ENCODE results near the gene RTTN.

The RTTN gene

DNA sequence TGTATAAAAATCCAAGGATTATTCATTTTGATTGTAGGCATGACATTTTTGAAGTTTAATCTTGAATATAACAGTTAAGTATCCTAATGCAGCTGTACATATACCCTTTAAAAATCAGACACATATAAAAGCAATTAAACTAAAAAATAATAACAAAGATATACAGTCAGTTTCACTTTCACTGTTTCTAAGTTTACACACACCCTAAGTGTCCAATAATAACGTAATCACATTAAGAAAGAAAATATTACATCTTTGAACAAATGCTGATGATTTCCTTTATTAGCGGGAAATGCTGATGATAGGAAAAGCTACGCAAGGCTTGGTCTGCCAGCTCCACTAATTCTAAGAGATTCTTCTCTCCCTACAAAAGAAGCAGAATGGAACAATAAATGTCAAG is 38.8 kb downstream of the RTTN start:
- DNase-seq (ENCODE audit: low spot score) = no peak
- TF ChIP-seq, protein P1, sequence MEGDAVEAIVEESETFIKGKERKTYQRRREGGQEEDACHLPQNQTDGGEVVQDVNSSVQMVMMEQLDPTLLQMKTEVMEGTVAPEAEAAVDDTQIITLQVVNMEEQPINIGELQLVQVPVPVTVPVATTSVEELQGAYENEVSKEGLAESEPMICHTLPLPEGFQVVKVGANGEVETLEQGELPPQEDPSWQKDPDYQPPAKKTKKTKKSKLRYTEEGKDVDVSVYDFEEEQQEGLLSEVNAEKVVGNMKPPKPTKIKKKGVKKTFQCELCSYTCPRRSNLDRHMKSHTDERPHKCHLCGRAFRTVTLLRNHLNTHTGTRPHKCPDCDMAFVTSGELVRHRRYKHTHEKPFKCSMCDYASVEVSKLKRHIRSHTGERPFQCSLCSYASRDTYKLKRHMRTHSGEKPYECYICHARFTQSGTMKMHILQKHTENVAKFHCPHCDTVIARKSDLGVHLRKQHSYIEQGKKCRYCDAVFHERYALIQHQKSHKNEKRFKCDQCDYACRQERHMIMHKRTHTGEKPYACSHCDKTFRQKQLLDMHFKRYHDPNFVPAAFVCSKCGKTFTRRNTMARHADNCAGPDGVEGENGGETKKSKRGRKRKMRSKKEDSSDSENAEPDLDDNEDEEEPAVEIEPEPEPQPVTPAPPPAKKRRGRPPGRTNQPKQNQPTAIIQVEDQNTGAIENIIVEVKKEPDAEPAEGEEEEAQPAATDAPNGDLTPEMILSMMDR (IDR thresholded peaks at IDR 0.05; ENCODE audit: extremely low read depth, missing control alignments) = no peak

GRCh38 chr18:70165936-70166335 is 39.6 kb downstream of the RTTN start:
- TF ChIP-seq, protein P1 (IDR thresholded peaks at IDR 0.05; ENCODE audit: extremely low read depth, missing control alignments) = no peak
- no peak for DNase-seq (ENCODE audit: low spot score)

DNA sequence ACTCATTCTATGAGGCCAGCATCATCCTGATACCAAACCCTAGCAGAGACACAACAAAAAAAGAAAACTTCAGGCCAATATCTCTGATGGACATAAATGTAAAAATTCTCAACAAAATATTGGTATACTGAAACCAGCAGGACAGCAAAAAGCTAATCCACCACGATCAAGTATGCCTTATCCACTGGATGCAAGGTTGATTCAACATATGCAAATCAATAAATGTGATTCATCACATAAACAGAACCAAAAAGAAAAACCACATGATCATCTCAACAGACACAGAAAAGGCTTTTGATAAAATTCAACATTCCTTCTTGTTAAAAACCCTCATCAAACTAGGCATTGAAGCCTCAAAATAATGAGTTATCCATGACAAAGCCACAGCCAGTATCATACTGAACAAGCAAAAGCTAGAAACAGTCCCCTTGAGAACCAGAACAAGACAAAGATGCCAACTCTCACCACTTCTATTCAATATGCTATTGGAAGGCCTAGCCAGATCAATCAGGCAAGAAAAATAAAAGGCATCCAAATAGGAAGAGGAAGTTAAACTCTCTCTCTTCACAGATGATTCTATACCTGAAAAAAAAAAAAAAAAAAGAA is 45.3 kb downstream of the RTTN start:
- DNase-seq (ENCODE audit: low spot score) = no peak
- TF ChIP-seq, protein P1 (IDR thresholded peaks at IDR 0.05; ENCODE audit: extremely low read depth, missing control alignments) = no peak

DNA sequence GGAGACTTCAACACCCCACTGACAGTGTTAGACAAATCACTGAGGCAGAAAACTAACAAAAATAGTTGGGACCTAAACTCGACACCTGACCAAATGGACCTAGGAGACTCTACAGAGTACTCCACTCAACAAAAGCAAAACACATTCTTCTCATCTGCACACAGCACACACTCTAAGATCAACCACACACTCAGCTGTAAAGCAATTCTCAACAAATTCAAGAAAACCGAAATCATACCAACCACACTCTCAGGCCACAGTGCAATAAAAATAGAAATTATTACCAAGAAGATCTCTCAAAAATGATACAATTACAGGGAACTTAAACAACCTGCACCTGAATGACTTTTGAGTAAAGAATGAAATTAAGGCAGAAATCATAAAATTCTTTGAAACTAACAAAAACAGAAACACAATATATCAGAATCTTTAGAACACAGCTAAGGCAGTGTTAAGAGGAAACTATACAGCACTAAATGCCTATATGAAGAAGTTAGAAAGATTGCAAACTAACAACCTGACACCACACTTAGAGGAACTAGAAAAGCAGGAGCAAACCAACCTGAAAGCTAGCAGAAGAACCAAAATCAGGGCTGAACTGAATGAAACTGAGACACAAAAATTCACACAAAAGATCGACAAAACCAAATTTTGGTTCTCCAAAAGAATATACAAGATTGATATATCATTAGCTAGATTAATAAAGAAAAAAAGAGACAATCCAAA is 46.3 kb downstream of the RTTN start:
- no peak for DNase-seq (ENCODE audit: low spot score)
- TF ChIP-seq, protein P1 (IDR thresholded peaks at IDR 0.05; ENCODE audit: extremely low read depth, missing control alignments) = no peak

DNA sequence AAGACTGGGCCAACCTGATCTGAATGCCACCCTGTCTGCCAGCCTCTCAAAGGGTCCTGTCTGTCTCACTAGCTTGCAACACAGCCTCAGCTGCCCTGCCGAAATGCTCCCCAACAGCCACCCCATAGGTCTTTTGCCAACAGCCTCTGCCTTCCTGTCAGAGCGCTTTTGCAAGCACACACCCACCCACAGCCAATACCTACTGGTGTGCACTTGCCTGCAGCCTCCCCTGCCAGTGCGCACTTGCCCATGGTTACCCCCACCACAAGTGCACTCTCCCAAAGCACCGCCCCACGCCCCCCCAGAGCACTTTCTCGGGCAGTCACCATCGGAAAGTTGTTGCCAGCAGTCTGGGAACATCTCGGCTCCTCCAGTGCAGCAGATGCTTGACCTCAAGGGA is 48.6 kb downstream of the RTTN start:
- TF ChIP-seq, protein P1 (IDR thresholded peaks at IDR 0.05; ENCODE audit: extremely low read depth, missing control alignments) = no peak
- no peak for DNase-seq (ENCODE audit: low spot score)

- TF ChIP-seq, protein P1 (IDR thresholded peaks at IDR 0.05; ENCODE audit: extremely low read depth, missing control alignments) = no peak
- DNase-seq (ENCODE audit: low spot score) = no peak
These were observed 50.8 kb downstream of the RTTN start for GRCh38 chr18:70154591-70155194.

GRCh38 chr18:70151614-70152013 is 53.9 kb downstream of the RTTN start:
- DNase-seq (ENCODE audit: low spot score) = no peak
- TF ChIP-seq, protein P1 (IDR thresholded peaks at IDR 0.05; ENCODE audit: extremely low read depth, missing control alignments) = no peak

Data from GM20000 (cell line).